ENCODE results near the gene ZNHIT1.

GRCh38 chr7:101243646-101244374, 25.8 kb downstream of the ZNHIT1 start:
- TF ChIP-seq POLR2A (IDR thresholded peaks at IDR 0.05) (no peak), CTCF (IDR thresholded peaks at IDR 0.05) (no peak)

Data from body of pancreas (tissue), 4 donors.